ENCODE data around the gene ARHGEF17. TPM values are rescaled to one million over a fixed set of nuclear protein-coding genes. Genes with fewer than 3 reads are reported as not detected.
A peak's percentile ranks its signal among the peaks of the same experiment; 100 is the strongest.

ARHGEF17 gene
- total and polyA plus RNA-seq, 5 donors: 34.0 to 53.8 (median 49.2) TPM

- intact Hi-C loops (cut with DNase I): loop anchor here in 3 of 4 donors (1.0 to 2.0 kb wide), 3 partner anchors 27 to 29 kb away; no protein-coding TSS in a partner anchor
- Histone ChIP-seq H3K27ac (ENCODE audit: low read length) (peak overlapping the region; percentile 92), H3K9me3 (ENCODE audit: control insufficient read depth, low read length) (no peaks in the 10 kb centered on the region), H3K4me1 (ENCODE audit: control insufficient read depth, insufficient read depth, low read length) (peaks cover 5% of the 10 kb centered on the region), H3K27me3 (ENCODE audit: control insufficient read depth, insufficient read depth) (no peaks in the 10 kb centered on the region), H3K4me3 (ENCODE audit: low read length) (peak overlapping the region; percentile 76)
- DNase-seq: peak; percentile 98 to 100 (median 99)
- peak; percentile 66 to 69 for ATAC-seq
- WGBS: under 1% methylated on average over 56 of the region's 56 CpGs
These were observed 613 bp upstream of the ARHGEF17 start for GRCh38 chr11:73307323-73308002.

- intact Hi-C loops (cut with DNase I): loop anchor here in 1 of 4 donors (2.0 kb wide), 1 partner anchor 26 kb away; no protein-coding TSS in a partner anchor
- WGBS: 4% methylated on average over 78 of the region's 78 CpGs
- H3K9me3 ChIP-seq (ENCODE audit: control insufficient read depth, low read length): no peaks in the 10 kb centered on the region
- H3K27ac ChIP-seq (ENCODE audit: low read length): peak overlapping the region; percentile 92
- H3K27me3 ChIP-seq (ENCODE audit: control insufficient read depth, insufficient read depth): no peaks in the 10 kb centered on the region
- ATAC-seq: peak; percentile 84 to 87
- H3K4me3 ChIP-seq (ENCODE audit: low read length): peak overlapping the region; percentile 76
- H3K4me1 ChIP-seq (ENCODE audit: control insufficient read depth, insufficient read depth, low read length): peaks cover 16% of the 10 kb centered on the region
- peak; percentile 95 to 97 (median 97) for DNase-seq
These were observed 1.2 kb downstream of the ARHGEF17 start for GRCh38 chr11:73308961-73309919.

- peak overlapping the region; percentile 76 for H3K4me3 ChIP-seq (ENCODE audit: low read length)
- no peaks in the 10 kb centered on the region for H3K27me3 ChIP-seq (ENCODE audit: control insufficient read depth, insufficient read depth)
- H3K4me1 ChIP-seq (ENCODE audit: control insufficient read depth, insufficient read depth, low read length): peaks cover 24% of the 10 kb centered on the region
- WGBS: 67% methylated on average over 16 of the region's 16 CpGs
- H3K9me3 ChIP-seq (ENCODE audit: control insufficient read depth, low read length): no peaks in the 10 kb centered on the region
- DNase-seq: peak in 2 of 3 donors; percentile 73 to 76
- intact Hi-C loops (cut with DNase I): no loop called here
- no peak for ATAC-seq
- peak overlapping the region; percentile 92 for H3K27ac ChIP-seq (ENCODE audit: low read length)
These were observed 2.0 kb downstream of the ARHGEF17 start for GRCh38 chr11:73310076-73310475.

GRCh38 chr11:73310661-73311393 lies 2.8 kb downstream of the ARHGEF17 start:
- H3K9me3 ChIP-seq (ENCODE audit: control insufficient read depth, low read length): no peaks in the 10 kb centered on the region
- H3K27me3 ChIP-seq (ENCODE audit: control insufficient read depth, insufficient read depth): no peaks in the 10 kb centered on the region
- WGBS: 66% methylated on average over 22 of the region's 22 CpGs
- peak overlapping the region; percentile 39 for H3K4me3 ChIP-seq (ENCODE audit: low read length)
- no peak for ATAC-seq
- H3K4me1 ChIP-seq (ENCODE audit: control insufficient read depth, insufficient read depth, low read length): peaks cover 30% of the 10 kb centered on the region
- H3K27ac ChIP-seq (ENCODE audit: low read length): peak overlapping the region; percentile 92
- intact Hi-C loops (cut with DNase I): no loop called here
- DNase-seq: peak; percentile 15 to 66 (median 60)

- ATAC-seq (no peak), DNase-seq (peak in 1 of 3 donors; percentile 18)
- Histone ChIP-seq H3K9me3 (ENCODE audit: control insufficient read depth, low read length) (no peaks in the 10 kb centered on the region), H3K4me3 (ENCODE audit: low read length) (peak overlapping the region; percentile 39), H3K27me3 (ENCODE audit: control insufficient read depth, insufficient read depth) (no peaks in the 10 kb centered on the region), H3K27ac (ENCODE audit: low read length) (peak overlapping the region; percentile 94), H3K4me1 (ENCODE audit: control insufficient read depth, insufficient read depth, low read length) (peaks cover 36% of the 10 kb centered on the region)
- intact Hi-C loops (cut with DNase I): no loop called here
- 50% methylated on average over 18 of the region's 18 CpGs for WGBS
These were observed 3.4 kb downstream of the ARHGEF17 start for GRCh38 chr11:73311394-73311869.

GRCh38 chr11:73312036-73312435 lies 4.0 kb downstream of the ARHGEF17 start:
- H3K9me3 ChIP-seq (ENCODE audit: control insufficient read depth, low read length): no peaks in the 10 kb centered on the region
- H3K4me1 ChIP-seq (ENCODE audit: control insufficient read depth, insufficient read depth, low read length): peaks cover 42% of the 10 kb centered on the region
- DNase-seq: no peak
- intact Hi-C loops (cut with DNase I): no loop called here
- no peak for ATAC-seq
- 42% methylated on average over 2 of the region's 2 CpGs for WGBS
- no peaks in the 10 kb centered on the region for H3K27me3 ChIP-seq (ENCODE audit: control insufficient read depth, insufficient read depth)
- peak overlapping the region; percentile 39 for H3K4me3 ChIP-seq (ENCODE audit: low read length)
- peak overlapping the region; percentile 94 for H3K27ac ChIP-seq (ENCODE audit: low read length)

- peaks cover 44% of the 10 kb centered on the region for H3K4me1 ChIP-seq (ENCODE audit: control insufficient read depth, insufficient read depth, low read length)
- DNase-seq: no peak
These were observed 4.8 kb downstream of the ARHGEF17 start for GRCh38 chr11:73312851-73313327.

GRCh38 chr11:73313652-73314051 lies 5.6 kb downstream of the ARHGEF17 start:
- Histone ChIP-seq H3K9me3 (ENCODE audit: control insufficient read depth, low read length) (no peaks in the 10 kb centered on the region), H3K27ac (ENCODE audit: low read length) (peak overlapping the region; percentile 94), H3K4me3 (ENCODE audit: low read length) (no peak overlapping the region), H3K4me1 (ENCODE audit: control insufficient read depth, insufficient read depth, low read length) (peaks cover 45% of the 10 kb centered on the region), H3K27me3 (ENCODE audit: control insufficient read depth, insufficient read depth) (no peaks in the 10 kb centered on the region)
- DNase-seq (no peak), ATAC-seq (no peak)
- WGBS: 40% methylated on average over 1 of the region's 1 CpG
- intact Hi-C loops (cut with DNase I): no loop called here

More at GRCh38 chr11:73312851-73313327, 4.8 kb downstream of the ARHGEF17 start:
- Histone ChIP-seq H3K27ac (ENCODE audit: low read length) (peak overlapping the region; percentile 94), H3K27me3 (ENCODE audit: control insufficient read depth, insufficient read depth) (no peaks in the 10 kb centered on the region), H3K9me3 (ENCODE audit: control insufficient read depth, low read length) (no peaks in the 10 kb centered on the region), H3K4me3 (ENCODE audit: low read length) (peak overlapping the region; percentile 39)
- intact Hi-C loops (cut with DNase I): no loop called here
- 32% methylated on average over 6 of the region's 6 CpGs for WGBS
- no peak for ATAC-seq

GRCh38 chr11:73314117-73314961 lies 6.3 kb downstream of the ARHGEF17 start:
- ATAC-seq: peak; percentile 42 to 51
- H3K4me3 ChIP-seq (ENCODE audit: low read length): no peak overlapping the region
- 39% methylated on average over 11 of the region's 11 CpGs for WGBS
- H3K27me3 ChIP-seq (ENCODE audit: control insufficient read depth, insufficient read depth): no peaks in the 10 kb centered on the region
- peaks cover 45% of the 10 kb centered on the region for H3K4me1 ChIP-seq (ENCODE audit: control insufficient read depth, insufficient read depth, low read length)
- H3K9me3 ChIP-seq (ENCODE audit: control insufficient read depth, low read length): no peaks in the 10 kb centered on the region
- H3K27ac ChIP-seq (ENCODE audit: low read length): peak overlapping the region; percentile 94
- peak in 2 of 3 donors; percentile 73 to 79 for DNase-seq
- intact Hi-C loops (cut with DNase I): no loop called here
